Gastroesophageal sphincter (tissue), 4 donors: ENCODE results near the gene CPNE7. TPM values are rescaled to one million over a fixed set of nuclear protein-coding genes. Genes with fewer than 3 reads are reported as not detected.

Source experiments
- ATAC-seq: fragments of 150-250 bp; one replicate; pipeline ENCODE4 v1.9.1; 2016; ENCODE audit warnings: mild to moderate bottlenecking, moderate library complexity
- H3K27ac ChIP-seq, 4 donors: fragments of 200-600 bp; sonication (generic) in 3 of 4; 1 replicate in 3 of 4; 2 replicates in 1 of 4; pipeline ENCODE4 v1.5.1; 2016 to 2019
- H3K27me3 ChIP-seq: fragments of 200-600 bp; sonication (generic); one replicate; pipeline ENCODE4 v1.5.1; 2019
- H3K36me3 ChIP-seq, 2 donors: fragments of 200-600 bp; sonication (generic); one replicate each; pipeline ENCODE4 v1.5.1; 2019; ENCODE audit warnings: control low read depth in 1 of 2
- H3K4me1 ChIP-seq, 3 donors: fragments of 200-600 bp; sonication (generic); 1 replicate in 2 of 3; 2 replicates in 1 of 3; pipeline ENCODE4 v1.5.1; 2016 to 2019; ENCODE audit warnings: control low read depth in 2 of 3
- H3K4me3 ChIP-seq, 2 donors: fragments of 200-600 bp; sonication (generic); one replicate each; pipeline ENCODE4 v1.5.1; 2019; ENCODE audit warnings: mild to moderate bottlenecking in 1 of 2, moderate library complexity in 1 of 2
- H3K9me3 ChIP-seq, 3 donors: fragments of 200-600 bp; sonication (generic); one replicate each; pipeline ENCODE4 v1.5.1; 2017 to 2019; ENCODE audit warnings: control low read depth in 2 of 3
- CTCF ChIP-seq, 4 experiments: fragments of 200-600 bp in 2 of 4; fragments of 450-650 bp in 2 of 4; sonication (generic) in 1 of 4; IDR thresholded peaks; one replicate each; pipeline ENCODE4 v1.5.1; 2017 to 2019; ENCODE audit warnings: antibody characterized with exemption in 4 of 4, mild to moderate bottlenecking in 2 of 4, moderate library complexity in 2 of 4
- EP300 ChIP-seq: sonication (generic); formaldehyde crosslinking; IDR thresholded peaks from one replicate; pipeline ENCODE4 v1.6.1; 2017; ENCODE audit warnings: antibody characterized with exemption, mild to moderate bottlenecking
- POLR2A ChIP-seq, 2 donors: fragments of 450-650 bp; IDR thresholded peaks; one replicate each; pipeline ENCODE4 v1.6.1; 2017; ENCODE audit warnings: antibody characterized with exemption in 2 of 2, mild to moderate bottlenecking in 2 of 2, moderate library complexity in 1 of 2
- POLR2AphosphoS5 ChIP-seq: sonication (generic); formaldehyde crosslinking; IDR thresholded peaks from one replicate; pipeline ENCODE4 v1.6.1; 2017; ENCODE audit warnings: antibody characterized with exemption
- WGBS, 2 donors: methylation state at CpG; one replicate each; pipeline ENCODE4 v1.1.5; 2018; ENCODE audit warnings: low coverage in 1 of 2; 5-methylcytosine and 5-hydroxymethylcytosine counted together
- total RNA-seq, 4 donors: library from RNA; depleted of rRNA; stranded (reverse); fragments of >200 nt; gene quantifications; one replicate each; pipeline ENCODE4 v1.1.0, GENCODE V29; 2016

CPNE7 gene
- total RNA-seq, 4 donors from 2014 or later: 0.67 to 1.8 TPM; not detected in 2

GRCh38 chr16:89596061-89596689, 20.6 kb downstream of the CPNE7 start:
- Histone ChIP-seq H3K4me1 (no peaks in the 10 kb centered on the region), H3K27ac (no peak overlapping the region), H3K27me3 (no peaks in the 10 kb centered on the region), H3K36me3 (no peaks in the 10 kb centered on the region), H3K9me3 (no peaks in the 10 kb centered on the region), H3K4me3 (no peak overlapping the region)
- no peak for ATAC-seq
- WGBS, 2 donors: 88 to 93% methylated on average over 3 of the region's 25 CpGs
- TF ChIP-seq CTCF (IDR thresholded peaks at IDR 0.05) (no peak), POLR2AphosphoS5 (no peak), EP300 (no peak), POLR2A (IDR thresholded peaks at IDR 0.05) (no peak)

- Histone ChIP-seq H3K27me3 (peaks cover 7% of the 10 kb centered on the region), H3K36me3 (no peaks in the 10 kb centered on the region), H3K9me3 (no peaks in the 10 kb centered on the region), H3K4me3 (no peak overlapping the region), H3K27ac (no peak overlapping the region), H3K4me1 (peaks cover 0 to 1% (median 0%) of the 10 kb centered on the region in 3 donors)
- no peak for ATAC-seq
- TF ChIP-seq POLR2AphosphoS5 (no peak), CTCF (IDR thresholded peaks at IDR 0.05) (no peak), EP300 (no peak), POLR2A (IDR thresholded peaks at IDR 0.05) (no peak)
- 81% methylated on average over 6 of the region's 19 CpGs; no CpG with 5 or more reads in 1 of the 2 donors for WGBS, 2 donors
Observed at GRCh38 chr16:89596957-89597649, 21.5 kb downstream of the CPNE7 start.

GRCh38 chr16:89598199-89598598, 22.6 kb downstream of the CPNE7 start:
- no peak for TF ChIP-seq POLR2A (IDR thresholded peaks at IDR 0.05)
- no CpG with 5 or more reads among the region's 14 CpGs for WGBS, 2 donors
- no peak for ATAC-seq
- Histone ChIP-seq H3K4me3 (no peak overlapping the region), H3K27me3 (peaks cover 18% of the 10 kb centered on the region), H3K4me1 (peaks cover 0 to 12% (median 0%) of the 10 kb centered on the region in 3 donors), H3K27ac (no peak overlapping the region), H3K9me3 (no peaks in the 10 kb centered on the region), H3K36me3 (no peaks in the 10 kb centered on the region)

GRCh38 chr16:89599451-89599858, 23.9 kb downstream of the CPNE7 start:
- Histone ChIP-seq H3K4me1 (peaks cover 0 to 12% (median 0%) of the 10 kb centered on the region in 3 donors), H3K9me3 (no peaks in the 10 kb centered on the region), H3K27me3 (peaks cover 26% of the 10 kb centered on the region), H3K36me3 (no peaks in the 10 kb centered on the region), H3K27ac (no peak overlapping the region), H3K4me3 (no peak overlapping the region)
- no peak for ATAC-seq
- 61% methylated on average over 4 of the region's 8 CpGs; no CpG with 5 or more reads in 1 of the 2 donors for WGBS, 2 donors
- TF ChIP-seq POLR2A (IDR thresholded peaks at IDR 0.05) (no peak), POLR2AphosphoS5 (no peak), CTCF (IDR thresholded peaks at IDR 0.05) (no peak), EP300 (no peak)

- Histone ChIP-seq H3K36me3 (no peaks in the 10 kb centered on the region), H3K9me3 (no peaks in the 10 kb centered on the region), H3K4me1 (peaks cover 0 to 12% (median 0%) of the 10 kb centered on the region in 3 donors), H3K27ac (no peak overlapping the region), H3K4me3 (no peak overlapping the region), H3K27me3 (peaks cover 31% of the 10 kb centered on the region)
- ATAC-seq: no peak
- TF ChIP-seq CTCF (IDR thresholded peaks at IDR 0.05) (no peak), EP300 (no peak), POLR2AphosphoS5 (no peak)
- 100% methylated on average over 1 of the region's 10 CpGs; no CpG with 5 or more reads in 1 of the 2 donors for WGBS, 2 donors
Observed at GRCh38 chr16:89599902-89600301, 24.3 kb downstream of the CPNE7 start.
